ENCODE results near the gene CXXC4. TPM values are rescaled to one million over a fixed set of nuclear protein-coding genes. Genes with fewer than 3 reads are reported as not detected.

CXXC4 gene
- total RNA-seq = under 0.01 and 0.36 TPM in 2 replicates

GRCh38 chr4:104494822-104495559 is at the start of gene CXXC4:
CXXC4 (minus strand) TSS chr4:104494894; CDS start chr4:104491802, 3,092 bp downstream.

Measured in thoracic aorta endothelial cell (primary cell).